ENCODE measurements around the gene PHC2. TPM values are rescaled to one million over a fixed set of nuclear protein-coding genes. Genes with fewer than 3 reads are reported as not detected.

The PHC2 gene
- total RNA-seq, 1 donor = 75.6 TPM

GRCh38 chr1:33408093-33408436 is 22.8 kb downstream of the PHC2 start:
- no peak for DNase-seq (ENCODE audit: low read depth)
- H3K4me3 ChIP-seq (ENCODE audit: low read depth, low read length) = no peak overlapping the region
- no peak for TF ChIP-seq CTCF (IDR thresholded peaks at IDR 0.05; ENCODE audit: insufficient read depth, low read depth, low read length)

- no peak for DNase-seq (ENCODE audit: low read depth)
- no peak overlapping the region for H3K4me3 ChIP-seq (ENCODE audit: low read depth, low read length)
- TF ChIP-seq CTCF (IDR thresholded peaks at IDR 0.05; ENCODE audit: insufficient read depth, low read depth, low read length) = no peak
These were observed 23.4 kb downstream of the PHC2 start for GRCh38 chr1:33407352-33408092.

GRCh38 chr1:33402206-33402605 is 28.7 kb downstream of the PHC2 start:
- H3K4me3 ChIP-seq (ENCODE audit: low read depth, low read length) = no peak overlapping the region
- no peak for DNase-seq (ENCODE audit: low read depth)
- no peak for TF ChIP-seq CTCF (IDR thresholded peaks at IDR 0.05; ENCODE audit: insufficient read depth, low read depth, low read length)

GRCh38 chr1:33401471-33401870 is 29.4 kb downstream of the PHC2 start:
- DNase-seq (ENCODE audit: low read depth) = no peak
- no peak overlapping the region for H3K4me3 ChIP-seq (ENCODE audit: low read depth, low read length)
- no peak for TF ChIP-seq CTCF (IDR thresholded peaks at IDR 0.05; ENCODE audit: insufficient read depth, low read depth, low read length)

- DNase-seq (ENCODE audit: low read depth) = no peak
- TF ChIP-seq CTCF (IDR thresholded peaks at IDR 0.05; ENCODE audit: insufficient read depth, low read depth, low read length) = no peak
- H3K4me3 ChIP-seq (ENCODE audit: low read depth, low read length) = no peak overlapping the region
These were observed 30.6 kb downstream of the PHC2 start for GRCh38 chr1:33400153-33400911.

- no peak overlapping the region for H3K4me3 ChIP-seq (ENCODE audit: low read depth, low read length)
- no peak for DNase-seq (ENCODE audit: low read depth)
- no peak for TF ChIP-seq CTCF (IDR thresholded peaks at IDR 0.05; ENCODE audit: insufficient read depth, low read depth, low read length)
These were observed 31.5 kb downstream of the PHC2 start for GRCh38 chr1:33399375-33399774.

All from fibroblast of villous mesenchyme (primary cell).